M059J (cell line): ENCODE measurements around the gene JAM3. TPM values are rescaled to one million over a fixed set of nuclear protein-coding genes. Genes with fewer than 3 reads are reported as not detected.
"Not testable (repeated sequence)": the region's sequence is repeated elsewhere in the genome, so short reads cannot be mapped to it uniquely, and the experiment has no call there.

Experiments used
- DNase-seq: peaks from one replicate; pipeline ENCODE4 v3.0.0-alpha.2; 2012; ENCODE audit warnings: low read depth
- total RNA-seq: library from RNA; depleted of rRNA; stranded (reverse); fragments of >200 nt; shearing (Covaris generic); gene quantifications from 2 replicates; pipeline ENCODE4 v1.2.3, GENCODE V29; 2014; rRNA removed

Gene JAM3
- total RNA-seq, 1 experiment from 2014 or later, result 6.1 TPM

DNA sequence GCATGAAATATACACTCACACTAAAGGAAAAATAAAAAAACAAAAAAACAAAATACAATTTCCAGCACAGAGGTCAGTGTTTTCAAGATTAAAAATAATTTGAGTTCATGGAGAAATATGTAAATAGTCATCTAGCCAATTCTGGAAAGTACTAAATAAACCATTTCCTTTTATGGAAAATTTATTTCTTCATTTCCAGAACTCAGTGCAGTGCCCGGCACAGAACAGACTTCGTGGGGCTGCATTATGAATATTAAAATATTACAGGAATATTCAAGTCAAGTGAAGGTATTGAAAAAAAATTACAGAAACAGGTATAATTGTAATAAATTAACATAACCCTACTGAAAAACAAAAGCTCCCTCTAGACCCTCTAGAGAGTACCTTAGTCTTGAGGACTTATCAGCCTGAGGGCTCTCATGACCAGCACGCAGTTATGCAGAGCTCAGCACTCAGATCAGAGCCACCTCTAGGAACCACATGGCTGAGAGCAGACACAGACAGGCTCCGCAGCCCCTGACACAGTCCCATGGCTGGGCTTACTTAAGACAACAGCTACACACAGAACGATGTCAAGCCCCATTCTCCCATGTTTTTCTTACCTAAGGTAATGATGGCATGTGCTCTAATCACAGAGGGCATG is 109.3 kb downstream of the JAM3 start:
- DNase-seq, result no peak

DNA sequence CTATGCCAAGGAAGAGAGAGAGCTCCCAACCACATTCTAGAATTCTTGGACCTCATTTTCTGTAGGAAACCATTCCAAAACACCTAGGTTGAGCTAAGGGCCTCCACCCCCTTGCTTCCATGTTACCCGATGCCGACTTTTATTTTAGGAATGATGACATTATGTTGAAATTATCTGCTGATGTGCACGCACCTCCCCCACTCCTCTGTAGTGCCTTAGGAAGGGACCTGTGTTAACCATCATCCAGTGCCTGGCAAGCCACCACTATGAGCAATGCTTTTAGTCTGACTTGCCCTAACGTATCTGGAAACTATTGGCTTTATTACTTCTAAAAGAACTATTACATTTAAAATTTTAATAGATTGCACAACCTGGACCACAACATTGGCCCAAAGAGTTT is 112.8 kb downstream of the JAM3 start:
- no peak for DNase-seq

DNA sequence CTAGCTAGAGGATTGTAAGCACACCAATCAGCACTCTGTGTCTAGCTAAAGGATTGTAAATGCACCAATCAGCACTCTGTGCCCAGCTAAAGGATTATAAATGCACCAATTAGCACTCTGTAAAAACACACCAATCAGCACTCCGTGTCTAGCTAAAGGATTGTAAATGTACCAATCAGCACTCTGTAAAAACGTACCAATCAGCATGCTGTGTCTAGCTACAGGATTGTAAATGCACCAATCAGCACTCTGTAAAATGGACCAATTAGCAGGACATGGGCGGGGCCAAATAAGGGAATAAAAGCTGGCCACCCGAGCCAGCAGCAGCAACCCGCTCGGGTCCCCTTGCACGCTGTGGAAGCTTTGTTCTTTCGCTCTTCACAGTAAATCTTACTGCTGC is 119.2 kb downstream of the JAM3 start:
- not testable (repeated sequence) for DNase-seq

DNA sequence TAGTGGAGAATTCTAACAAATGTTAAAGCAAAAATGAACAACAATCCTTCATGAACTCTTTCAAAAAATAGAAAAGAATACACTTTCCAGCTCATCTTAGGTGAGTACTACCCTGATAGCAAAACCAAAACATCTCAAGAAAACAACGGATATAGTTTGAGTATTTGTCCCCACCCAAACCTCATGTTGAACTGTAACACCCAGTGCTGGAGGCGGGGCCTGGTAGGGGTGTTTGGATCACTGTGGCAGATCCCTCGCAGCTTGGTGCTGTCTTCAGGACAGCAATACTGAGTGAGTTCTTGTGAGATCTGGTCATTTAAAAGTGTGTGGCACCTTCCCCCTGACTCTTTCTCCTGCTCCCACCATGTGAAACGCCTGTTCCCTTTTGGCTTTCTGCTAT is 127.9 kb downstream of the JAM3 start:
- no peak for DNase-seq

DNA sequence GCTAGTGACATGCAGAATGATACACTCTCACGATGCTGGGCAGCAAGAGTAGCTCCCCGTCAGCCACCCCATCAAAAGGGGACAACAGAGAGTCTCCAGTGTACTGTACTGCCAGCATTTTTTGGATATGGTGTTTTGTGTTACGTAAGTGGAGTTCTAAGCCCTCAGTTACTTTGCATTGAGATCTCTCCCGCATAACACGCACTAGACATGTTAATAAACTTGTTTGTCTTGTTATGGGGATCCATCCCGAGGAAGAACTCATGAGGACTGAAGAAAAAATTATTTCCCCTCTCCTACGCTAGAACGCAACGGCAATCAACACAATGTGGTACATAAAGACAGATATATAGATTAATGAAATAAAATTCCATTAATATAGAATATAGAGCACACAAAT is 130.7 kb downstream of the JAM3 start:
- DNase-seq, result no peak

DNA sequence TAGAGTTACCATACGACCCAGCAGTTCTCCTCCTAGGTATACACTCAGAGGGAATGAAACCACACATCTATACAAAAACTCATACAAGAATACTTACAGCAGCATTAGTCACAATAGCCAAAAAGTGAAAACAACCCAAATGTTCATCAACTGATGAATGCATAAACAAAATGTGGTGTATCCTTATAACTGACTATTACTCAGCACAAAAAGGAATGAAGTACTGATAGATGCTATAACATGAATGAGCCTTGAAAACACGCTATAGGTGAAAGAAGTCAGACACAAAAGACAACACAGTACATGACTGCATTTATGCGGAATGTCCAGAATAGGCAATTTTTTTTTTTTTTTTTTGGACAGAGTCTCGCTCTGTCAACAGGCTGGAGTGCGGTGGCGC is 131.8 kb downstream of the JAM3 start:
- peak; percentile 2 for DNase-seq

Other genes starting within 250 kb of the JAM3 start
- not detected in 2 replicates for gene SPATA19, start 223.6 kb upstream of the JAM3 start, total RNA-seq
- 0.02 TPM in 1 of 2 replicates, not detected in the other for gene IGSF9B, start 112.1 kb upstream of the JAM3 start, total RNA-seq
- gene NCAPD3, start 154.9 kb downstream of the JAM3 start, total RNA-seq, result 47.7 and 69.1 TPM in 2 replicates
- gene VPS26B, start 155.6 kb downstream of the JAM3 start, total RNA-seq, result 22.6 and 33.7 TPM in 2 replicates
- gene THYN1, start 184.3 kb downstream of the JAM3 start, total RNA-seq, result 71.5 and 74.3 TPM in 2 replicates
- gene ACAD8, start 184.5 kb downstream of the JAM3 start, total RNA-seq, result 11.6 and 12.0 TPM in 2 replicates
- gene GLB1L3, start 207.3 kb downstream of the JAM3 start, total RNA-seq, result not detected in 2 replicates